ENCODE data around the gene ARID5B.

Gene ARID5B

GRCh38 chr10:61904733-61905725 is 3.5 kb downstream of the ARID5B start:
- DNase-seq: peak; percentile 85

GRCh38 chr10:61905837-61906561 is 4.5 kb downstream of the ARID5B start:
- no peak for DNase-seq

GRCh38 chr10:61906562-61906901 is 5.0 kb downstream of the ARID5B start:
- DNase-seq: no peak

- DNase-seq: no peak
Observed at GRCh38 chr10:61907011-61907410, 5.5 kb downstream of the ARID5B start.

- no peak for DNase-seq
Observed at GRCh38 chr10:61907587-61907986, 6.1 kb downstream of the ARID5B start.

GRCh38 chr10:61910226-61910805 is 8.8 kb downstream of the ARID5B start:
- DNase-seq: no peak

GRCh38 chr10:61910894-61911293 is 9.4 kb downstream of the ARID5B start:
- DNase-seq: no peak

- DNase-seq: no peak
Observed at GRCh38 chr10:61911425-61911824, 9.9 kb downstream of the ARID5B start.

GRCh38 chr10:61912981-61913380 is 11.5 kb downstream of the ARID5B start:
- no peak for DNase-seq

GRCh38 chr10:61918140-61918539 is 16.6 kb downstream of the ARID5B start:
- no peak for DNase-seq

GRCh38 chr10:61918989-61919388 is 17.5 kb downstream of the ARID5B start:
- DNase-seq: no peak

- peak; percentile 30 for DNase-seq
Observed at GRCh38 chr10:61919646-61920215, 18.2 kb downstream of the ARID5B start.

GRCh38 chr10:61921143-61921542 is 19.6 kb downstream of the ARID5B start:
- DNase-seq: no peak

- peak; percentile 64 for DNase-seq
Observed at GRCh38 chr10:61923210-61923949, 21.9 kb downstream of the ARID5B start.

- DNase-seq: no peak
Observed at GRCh38 chr10:61923950-61924274, 22.4 kb downstream of the ARID5B start.

- DNase-seq: no peak
Observed at GRCh38 chr10:61929555-61929954, 28.1 kb downstream of the ARID5B start.

- DNase-seq: peak; percentile 24
Observed at GRCh38 chr10:61931620-61932332, 30.3 kb downstream of the ARID5B start.

GRCh38 chr10:61933859-61934555 is 32.5 kb downstream of the ARID5B start:
- no peak for DNase-seq

GRCh38 chr10:61935077-61935476 is 33.6 kb downstream of the ARID5B start:
- DNase-seq: no peak

GRCh38 chr10:61936770-61937169 is 35.3 kb downstream of the ARID5B start:
- no peak for DNase-seq

GRCh38 chr10:61937631-61938351 is 36.3 kb downstream of the ARID5B start:
- DNase-seq: peak; percentile 75
